Astrocyte (in vitro differentiated cells and primary cell): ENCODE data around the gene C5orf15. TPM values are rescaled to one million over a fixed set of nuclear protein-coding genes. Genes with fewer than 3 reads are reported as not detected.
"Not testable (repeated sequence)": the region's sequence is repeated elsewhere in the genome, so short reads cannot be mapped to it uniquely, and the experiment has no call there.

Experiments
- DNase-seq: peaks from one replicate; pipeline ENCODE4 v3.0.0-alpha.2; 2010; ENCODE audit warnings: low read depth
- FAIRE-seq: peaks from 2 replicates; lab custom pipeline; 2011; peaks lifted over from hg19 to GRCh38; lab: Jason Lieb, UNC
- H2AFZ ChIP-seq: 2 replicates; pipeline ENCODE4 v1.6.0; 2012; ENCODE audit warnings: low read depth, low read length, inconsistent platforms
- H3K27ac ChIP-seq: 2 replicates; pipeline ENCODE4 v1.5.1; 2011; ENCODE audit warnings: low read depth, low read length, inconsistent platforms
- H3K27me3 ChIP-seq: 2 replicates; pipeline ENCODE4 v1.6.0; 2011; ENCODE audit warnings: low read length, inconsistent platforms; ENCODE audit not compliant: insufficient read depth
- H3K36me3 ChIP-seq: 2 replicates; pipeline ENCODE4 v1.5.1; 2011; ENCODE audit warnings: low read length, inconsistent platforms; ENCODE audit not compliant: insufficient read depth
- H3K4me1 ChIP-seq: 2 replicates; pipeline ENCODE4 v1.5.1; 2011; ENCODE audit warnings: low read length, inconsistent platforms; ENCODE audit not compliant: insufficient read depth
- H3K4me2 ChIP-seq: 2 replicates; pipeline ENCODE4 v1.6.0; 2012; ENCODE audit warnings: low read length, inconsistent platforms
- H3K4me3 ChIP-seq: 2 replicates; pipeline ENCODE4 v1.5.1; 2011; ENCODE audit warnings: low read depth, mild to moderate bottlenecking, low read length, inconsistent platforms; ENCODE audit not compliant: insufficient read depth
- H3K79me2 ChIP-seq: 2 replicates; pipeline ENCODE4 v1.6.0; 2012; ENCODE audit warnings: mild to moderate bottlenecking, low read length, inconsistent platforms; ENCODE audit not compliant: insufficient read depth
- H3K9ac ChIP-seq: 2 replicates; pipeline ENCODE4 v1.6.0; 2012; ENCODE audit warnings: mild to moderate bottlenecking, low read length, inconsistent platforms
- H3K9me3 ChIP-seq: 2 replicates; pipeline ENCODE4 v1.5.1; 2012; ENCODE audit warnings: low read depth, mild to moderate bottlenecking, low read length, inconsistent platforms; ENCODE audit not compliant: insufficient read depth
- H4K20me1 ChIP-seq: 2 replicates; pipeline ENCODE4 v1.6.0; 2012; ENCODE audit warnings: low read length, inconsistent platforms; ENCODE audit not compliant: insufficient read depth
- H3K27ac Mint-ChIP-seq: one replicate; pipeline ENCODE4 v1.8.0; 2021; ENCODE audit warnings: mild to moderate bottlenecking, mixed read lengths; ENCODE audit not compliant: unreplicated experiment
- H3K27me3 Mint-ChIP-seq: one replicate; pipeline ENCODE4 v1.8.0; 2021; ENCODE audit warnings: low read depth, mixed read lengths; ENCODE audit not compliant: unreplicated experiment
- H3K36me3 Mint-ChIP-seq: one replicate; pipeline ENCODE4 v1.8.0; 2021; ENCODE audit warnings: low read depth, mixed read lengths; ENCODE audit not compliant: unreplicated experiment
- H3K4me1 Mint-ChIP-seq: one replicate; pipeline ENCODE4 v1.8.0; 2021; ENCODE audit warnings: low read depth, mixed read lengths; ENCODE audit not compliant: unreplicated experiment
- H3K4me3 Mint-ChIP-seq: one replicate; pipeline ENCODE4 v1.8.0; 2021; ENCODE audit warnings: mild to moderate bottlenecking, moderate library complexity, mixed read lengths; ENCODE audit not compliant: unreplicated experiment
- H3K9me3 Mint-ChIP-seq: one replicate; pipeline ENCODE4 v1.8.0; 2021; ENCODE audit warnings: mild to moderate bottlenecking, mixed read lengths; ENCODE audit not compliant: unreplicated experiment
- EZH2 ChIP-seq: IDR thresholded peaks from 2 replicates; pipeline ENCODE4 v1.6.1; 2012; ENCODE audit warnings: mild to moderate bottlenecking, low read length, inconsistent platforms; ENCODE audit not compliant: insufficient read depth
- total RNA-seq: library from RNA; stranded (reverse); gene quantifications from 2 replicates; pipeline ENCODE4 v1.2.1, GENCODE V29; 2021
- TF ChIP-seq, protein P1 (sequence below): IDR thresholded peaks from 2 replicates; pipeline ENCODE4 v1.5.1; 2011; ENCODE audit warnings: low read depth, mild to moderate bottlenecking, inconsistent platforms, low read length, moderate library complexity; ENCODE audit not compliant: insufficient read depth

The C5orf15 gene
- total RNA-seq, 1 donor from 2014 or later = 88.8 TPM

DNA sequence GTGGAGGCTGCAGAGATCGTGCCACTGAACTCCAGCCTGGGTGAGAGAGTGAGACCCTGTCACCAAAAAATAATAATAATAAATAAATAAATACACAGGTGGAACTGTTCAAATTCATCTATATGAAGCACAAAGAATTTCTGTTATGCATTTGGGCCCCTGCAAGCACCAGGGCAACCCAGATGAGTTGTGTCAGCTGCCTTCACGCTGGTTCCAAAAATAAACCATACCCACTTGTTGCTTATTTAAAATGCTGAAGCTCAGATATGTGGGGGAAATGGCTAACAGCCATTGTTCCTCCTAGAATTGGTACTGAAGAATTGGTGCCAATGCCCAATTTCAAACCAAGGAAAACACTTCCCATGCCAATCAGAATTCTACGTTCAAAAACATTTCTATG, 10.5 kb upstream of the C5orf15 start:
- TF ChIP-seq EZH2 = no peak
- TF ChIP-seq, protein P1, sequence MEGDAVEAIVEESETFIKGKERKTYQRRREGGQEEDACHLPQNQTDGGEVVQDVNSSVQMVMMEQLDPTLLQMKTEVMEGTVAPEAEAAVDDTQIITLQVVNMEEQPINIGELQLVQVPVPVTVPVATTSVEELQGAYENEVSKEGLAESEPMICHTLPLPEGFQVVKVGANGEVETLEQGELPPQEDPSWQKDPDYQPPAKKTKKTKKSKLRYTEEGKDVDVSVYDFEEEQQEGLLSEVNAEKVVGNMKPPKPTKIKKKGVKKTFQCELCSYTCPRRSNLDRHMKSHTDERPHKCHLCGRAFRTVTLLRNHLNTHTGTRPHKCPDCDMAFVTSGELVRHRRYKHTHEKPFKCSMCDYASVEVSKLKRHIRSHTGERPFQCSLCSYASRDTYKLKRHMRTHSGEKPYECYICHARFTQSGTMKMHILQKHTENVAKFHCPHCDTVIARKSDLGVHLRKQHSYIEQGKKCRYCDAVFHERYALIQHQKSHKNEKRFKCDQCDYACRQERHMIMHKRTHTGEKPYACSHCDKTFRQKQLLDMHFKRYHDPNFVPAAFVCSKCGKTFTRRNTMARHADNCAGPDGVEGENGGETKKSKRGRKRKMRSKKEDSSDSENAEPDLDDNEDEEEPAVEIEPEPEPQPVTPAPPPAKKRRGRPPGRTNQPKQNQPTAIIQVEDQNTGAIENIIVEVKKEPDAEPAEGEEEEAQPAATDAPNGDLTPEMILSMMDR = no peak
- peaks cover 25% of the 10 kb centered on the region for H3K36me3 Mint-ChIP-seq
- no peaks in the 10 kb centered on the region for H3K9me3 ChIP-seq
- DNase-seq (no peak), FAIRE-seq (no peak)
- peaks cover 39% of the 10 kb centered on the region for H3K36me3 ChIP-seq
- no peak overlapping the region for H3K27ac Mint-ChIP-seq
- H3K9ac ChIP-seq = no peak overlapping the region
- H3K4me1 ChIP-seq = peaks cover 18% of the 10 kb centered on the region
- H3K4me3 Mint-ChIP-seq = no peak overlapping the region
- no peaks in the 10 kb centered on the region for H3K27me3 Mint-ChIP-seq
- H3K4me3 ChIP-seq = no peak overlapping the region
- H4K20me1 ChIP-seq = peaks cover 23% of the 10 kb centered on the region
- no peak overlapping the region for H2AFZ ChIP-seq
- H3K4me1 Mint-ChIP-seq = peaks cover 29% of the 10 kb centered on the region
- H3K4me2 ChIP-seq = no peak overlapping the region
- no peaks in the 10 kb centered on the region for H3K9me3 Mint-ChIP-seq
- peaks cover 53% of the 10 kb centered on the region for H3K79me2 ChIP-seq
- no peak overlapping the region for H3K27ac ChIP-seq
- H3K27me3 ChIP-seq = no peaks in the 10 kb centered on the region

DNA sequence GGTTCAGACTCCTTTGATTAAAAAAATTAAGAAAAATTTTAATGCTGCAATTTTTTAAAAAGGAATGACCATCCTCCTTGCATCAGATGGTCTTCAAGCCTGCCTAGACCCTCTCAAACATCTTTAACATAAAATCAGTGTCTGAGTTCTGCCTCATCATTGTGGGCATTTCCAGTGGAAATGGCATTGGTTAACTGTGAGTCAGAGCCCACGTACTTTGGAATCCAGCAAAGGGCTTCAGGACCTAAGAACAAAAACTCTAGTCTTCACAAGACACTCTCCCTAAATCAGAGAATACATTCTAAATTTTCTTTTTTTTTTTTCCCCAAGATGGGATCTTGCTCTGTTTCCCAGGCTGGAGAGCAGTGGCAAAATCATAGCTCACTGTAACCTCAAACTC, 9.4 kb upstream of the C5orf15 start:
- peak overlapping the region; percentile 100 for H3K27ac Mint-ChIP-seq
- H3K36me3 Mint-ChIP-seq = peaks cover 25% of the 10 kb centered on the region
- no peaks in the 10 kb centered on the region for H3K27me3 Mint-ChIP-seq
- no peaks in the 10 kb centered on the region for H3K9me3 Mint-ChIP-seq
- no peak overlapping the region for H2AFZ ChIP-seq
- TF ChIP-seq, protein P1 = no peak
- no peak for TF ChIP-seq EZH2
- peak overlapping the region; percentile 48 for H3K4me2 ChIP-seq
- peaks cover 43% of the 10 kb centered on the region for H3K79me2 ChIP-seq
- peak overlapping the region; percentile 77 for H3K9ac ChIP-seq
- no peaks in the 10 kb centered on the region for H3K27me3 ChIP-seq
- no peaks in the 10 kb centered on the region for H3K9me3 ChIP-seq
- peaks cover 45% of the 10 kb centered on the region for H3K36me3 ChIP-seq
- FAIRE-seq (no peak), DNase-seq (peak; percentile 81)
- peak overlapping the region; percentile 20 for H3K4me3 Mint-ChIP-seq
- H4K20me1 ChIP-seq = peaks cover 17% of the 10 kb centered on the region
- peaks cover 18% of the 10 kb centered on the region for H3K4me1 ChIP-seq
- H3K27ac ChIP-seq = peak overlapping the region; percentile 93
- H3K4me1 Mint-ChIP-seq = peaks cover 29% of the 10 kb centered on the region
- H3K4me3 ChIP-seq = no peak overlapping the region

DNA sequence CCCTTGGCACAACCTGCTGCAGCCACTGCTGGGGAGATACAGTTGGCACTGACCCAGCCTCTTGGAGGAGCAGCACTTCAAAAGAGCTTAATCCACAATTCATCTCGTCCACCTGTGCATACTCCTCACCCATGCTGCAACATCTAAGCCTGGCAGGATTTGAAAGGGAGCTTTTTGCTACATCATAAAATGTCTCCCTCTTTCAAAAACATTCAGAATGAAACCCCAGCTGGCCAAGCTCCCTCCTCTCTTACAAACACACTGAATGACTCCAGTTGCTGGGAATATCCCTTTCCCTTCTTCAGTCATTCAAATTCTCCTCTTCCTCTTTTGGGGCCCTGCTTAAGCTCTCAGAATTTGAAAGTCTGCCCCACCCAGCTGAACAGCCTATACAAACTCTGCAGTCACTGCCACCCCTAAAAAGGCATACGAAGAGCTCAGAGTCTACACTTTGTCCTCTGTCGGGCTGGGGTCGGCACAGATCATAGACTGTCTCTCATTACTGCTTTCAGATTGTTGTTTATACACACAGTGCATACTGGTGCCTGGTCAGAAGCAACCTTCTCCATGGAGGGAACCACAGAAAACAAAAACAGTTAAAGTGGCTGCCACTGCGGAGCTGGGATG, 8.8 kb upstream of the C5orf15 start:
- Histone ChIP-seq H3K4me3 (no peak overlapping the region), H3K4me1 (peaks cover 18% of the 10 kb centered on the region), H2AFZ (no peak overlapping the region), H3K9me3 (no peaks in the 10 kb centered on the region), H3K4me2 (peak overlapping the region; percentile 48), H4K20me1 (peaks cover 17% of the 10 kb centered on the region), H3K36me3 (peaks cover 47% of the 10 kb centered on the region), H3K9ac (peak overlapping the region; percentile 77), H3K27ac (peak overlapping the region; percentile 93), H3K27me3 (no peaks in the 10 kb centered on the region), H3K79me2 (peaks cover 43% of the 10 kb centered on the region)
- FAIRE-seq (no peak), DNase-seq (no peak)
- peak overlapping the region; percentile 100 for H3K27ac Mint-ChIP-seq
- no peaks in the 10 kb centered on the region for H3K9me3 Mint-ChIP-seq
- H3K27me3 Mint-ChIP-seq = no peaks in the 10 kb centered on the region
- H3K36me3 Mint-ChIP-seq = peaks cover 28% of the 10 kb centered on the region
- TF ChIP-seq, protein P1 = no peak
- no peak for TF ChIP-seq EZH2
- peak overlapping the region; percentile 20 for H3K4me3 Mint-ChIP-seq
- H3K4me1 Mint-ChIP-seq = peaks cover 29% of the 10 kb centered on the region

DNA sequence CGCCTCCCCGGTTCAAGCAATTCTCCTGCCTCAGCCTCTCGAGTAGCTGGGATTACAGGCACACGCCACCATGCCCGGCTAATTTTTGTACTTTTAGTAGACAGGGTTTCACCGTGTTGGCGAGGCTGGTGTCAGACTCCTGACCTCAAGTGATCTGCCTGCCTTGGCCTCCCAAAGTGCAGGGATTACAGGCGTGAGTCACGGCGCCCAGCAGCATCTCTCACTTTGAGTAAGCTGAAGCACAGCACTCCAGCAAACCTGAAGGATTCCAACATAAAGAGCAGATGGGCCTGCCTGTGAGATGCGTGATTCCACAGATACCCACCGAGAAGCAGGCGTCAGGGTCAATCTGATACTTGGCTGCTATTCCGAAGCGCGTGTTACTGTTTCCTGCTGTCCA, 7.1 kb upstream of the C5orf15 start:
- H3K27ac Mint-ChIP-seq = peak overlapping the region; percentile 100
- not testable (repeated sequence) for H3K27me3 Mint-ChIP-seq, H3K9me3 Mint-ChIP-seq, H3K27me3 ChIP-seq, H4K20me1 ChIP-seq, H2AFZ ChIP-seq, H3K27ac ChIP-seq, FAIRE-seq, H3K9ac ChIP-seq, H3K4me2 ChIP-seq, H3K9me3 ChIP-seq, DNase-seq, H3K4me3 ChIP-seq
- H3K36me3 Mint-ChIP-seq = peaks cover 26% of the 10 kb centered on the region
- H3K4me3 Mint-ChIP-seq = peak overlapping the region; percentile 14
- Histone ChIP-seq H3K79me2 (peaks cover 30% of the 10 kb centered on the region), H3K36me3 (peaks cover 39% of the 10 kb centered on the region), H3K4me1 (peaks cover 18% of the 10 kb centered on the region)
- peaks cover 29% of the 10 kb centered on the region for H3K4me1 Mint-ChIP-seq
